Measurements from ENCODE around the gene PRM3. TPM values are rescaled to one million over a fixed set of nuclear protein-coding genes. Genes with fewer than 3 reads are reported as not detected.
A peak's percentile ranks its signal among the peaks of the same experiment; 100 is the strongest.

The PRM3 gene
- total RNA-seq, 4 donors from 2014 or later = not detected

- peak overlapping the region in 2 of 4 donors; percentile 21 to 41 for H3K27ac ChIP-seq
These were observed 34.4 kb upstream of the PRM3 start for GRCh38 chr16:11307639-11308492.

GRCh38 chr16:11306997-11307638, 33.7 kb upstream of the PRM3 start:
- no peak for TF ChIP-seq CTCF (IDR thresholded peaks at IDR 0.05)
- no peak for TF ChIP-seq EP300 (IDR thresholded peaks at IDR 0.05; ENCODE audit: low read depth)
- peak in 1 of 3 donors; percentile 23 for TF ChIP-seq POLR2AphosphoS5 (IDR thresholded peaks at IDR 0.05)
- H3K36me3 ChIP-seq = no peaks in the 10 kb centered on the region
- no peaks in the 10 kb centered on the region for H3K9me3 ChIP-seq
- in situ Hi-C loops (cut with MboI; ENCODE audit: low pct_ligation_motif_present in 1 of 4, low pct_unique_long_range_greater_than_20kb in 1 of 4, low sequenced_read_pairs in 3 of 4) (no loop called here), intact Hi-C loops (cut with DNase I; ENCODE audit: low total_unique reads) (no loop called here)
- no peak for DNase-seq
- WGBS, 2 donors (ENCODE audit: low coverage in 1 of 2) = 65 to 78% methylated on average over 7 of the region's 7 CpGs
- H3K27me3 ChIP-seq = no peaks in the 10 kb centered on the region
- H3K27ac ChIP-seq = peak overlapping the region in 1 of 4 donors; percentile 41
- H3K4me3 ChIP-seq = no peak overlapping the region
- H3K4me1 ChIP-seq = peaks cover 0 to 5% (median under 1%) of the 10 kb centered on the region in 4 donors

More at GRCh38 chr16:11307639-11308492, 34.4 kb upstream of the PRM3 start:
- no peak for DNase-seq
- peaks cover 0 to 12% (median 8%) of the 10 kb centered on the region in 4 donors for H3K4me1 ChIP-seq
- no peak overlapping the region for H3K4me3 ChIP-seq
- H3K36me3 ChIP-seq = no peaks in the 10 kb centered on the region
- 87 to 89% methylated on average over 5 to 20 of the region's 21 CpGs for WGBS, 2 donors (ENCODE audit: low coverage in 1 of 2)
- H3K27me3 ChIP-seq = no peaks in the 10 kb centered on the region
- TF ChIP-seq POLR2A (IDR thresholded peaks at IDR 0.05) (no peak), POLR2AphosphoS5 (IDR thresholded peaks at IDR 0.05) (no peak), CTCF (IDR thresholded peaks at IDR 0.05) (no peak), EP300 (IDR thresholded peaks at IDR 0.05; ENCODE audit: low read depth) (no peak)
- in situ Hi-C loops (cut with MboI; ENCODE audit: low pct_ligation_motif_present in 1 of 4, low pct_unique_long_range_greater_than_20kb in 1 of 4, low sequenced_read_pairs in 3 of 4) = no loop called here
- H3K9me3 ChIP-seq = no peaks in the 10 kb centered on the region
- intact Hi-C loops (cut with DNase I; ENCODE audit: low total_unique reads) = no loop called here

GRCh38 chr16:11306381-11306780, 33.0 kb upstream of the PRM3 start:
- no peak for DNase-seq
- Histone ChIP-seq H3K9me3 (no peaks in the 10 kb centered on the region), H3K27ac (no peak overlapping the region), H3K36me3 (no peaks in the 10 kb centered on the region), H3K27me3 (no peaks in the 10 kb centered on the region), H3K4me3 (no peak overlapping the region), H3K4me1 (no peaks in the 10 kb centered on the region)
- TF ChIP-seq EP300 (IDR thresholded peaks at IDR 0.05; ENCODE audit: low read depth) (no peak), POLR2A (IDR thresholded peaks at IDR 0.05) (no peak), POLR2AphosphoS5 (IDR thresholded peaks at IDR 0.05) (no peak), CTCF (IDR thresholded peaks at IDR 0.05) (no peak)
- in situ Hi-C loops (cut with MboI; ENCODE audit: low pct_ligation_motif_present in 1 of 4, low pct_unique_long_range_greater_than_20kb in 1 of 4, low sequenced_read_pairs in 3 of 4) = no loop called here
- intact Hi-C loops (cut with DNase I; ENCODE audit: low total_unique reads) = no loop called here
- 94 to 100% methylated on average over 2 to 8 of the region's 8 CpGs for WGBS, 2 donors (ENCODE audit: low coverage in 1 of 2)

GRCh38 chr16:11303405-11304138, 30.1 kb upstream of the PRM3 start:
- intact Hi-C loops (cut with DNase I; ENCODE audit: low total_unique reads) = no loop called here
- WGBS, 2 donors (ENCODE audit: low coverage in 1 of 2) = 75 to 93% methylated on average over 9 to 18 of the region's 18 CpGs
- Histone ChIP-seq H3K36me3 (no peaks in the 10 kb centered on the region), H3K4me1 (no peaks in the 10 kb centered on the region), H3K27ac (no peak overlapping the region), H3K4me3 (no peak overlapping the region), H3K9me3 (no peaks in the 10 kb centered on the region), H3K27me3 (no peaks in the 10 kb centered on the region)
- in situ Hi-C loops (cut with MboI; ENCODE audit: low pct_ligation_motif_present in 1 of 4, low pct_unique_long_range_greater_than_20kb in 1 of 4, low sequenced_read_pairs in 3 of 4) = no loop called here
- DNase-seq = no peak
- no peak for TF ChIP-seq EP300 (IDR thresholded peaks at IDR 0.05; ENCODE audit: low read depth)
- no peak for TF ChIP-seq POLR2AphosphoS5 (IDR thresholded peaks at IDR 0.05)
- no peak for TF ChIP-seq CTCF (IDR thresholded peaks at IDR 0.05)
- no peak for TF ChIP-seq POLR2A (IDR thresholded peaks at IDR 0.05)
